GM21367 (cell line): ENCODE data around the gene MAML3.

Experiments
- ATAC-seq: cut with Tn5 transposase; IDR thresholded peaks from one replicate; pipeline ENCODE4 v1.9.1; 2021; ENCODE audit not compliant: unreplicated experiment

The MAML3 gene

DNA sequence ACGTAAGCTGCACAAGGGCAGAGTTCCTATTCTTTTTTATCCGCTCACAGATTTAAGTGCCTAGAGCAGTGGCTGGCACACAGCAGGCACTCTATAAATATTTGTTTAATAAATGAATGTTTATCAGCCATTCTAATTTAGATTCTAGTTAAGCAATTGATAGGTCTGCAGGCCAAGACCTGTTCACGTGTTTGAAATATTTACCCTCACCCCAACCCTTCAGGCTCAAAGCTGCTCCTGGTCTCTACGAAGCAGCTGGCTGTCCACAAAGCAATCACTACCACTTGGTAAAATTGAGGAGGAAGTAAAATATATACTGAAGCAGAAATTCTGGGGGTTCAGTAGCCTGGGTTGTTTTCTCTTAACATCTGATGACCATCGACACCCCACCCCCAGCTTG lies 330.2 kb downstream of the MAML3 start:
- ATAC-seq, result no peak

- ATAC-seq, result no peak
Observed at GRCh38 chr4:139823345-139823744, 330.6 kb downstream of the MAML3 start.

DNA sequence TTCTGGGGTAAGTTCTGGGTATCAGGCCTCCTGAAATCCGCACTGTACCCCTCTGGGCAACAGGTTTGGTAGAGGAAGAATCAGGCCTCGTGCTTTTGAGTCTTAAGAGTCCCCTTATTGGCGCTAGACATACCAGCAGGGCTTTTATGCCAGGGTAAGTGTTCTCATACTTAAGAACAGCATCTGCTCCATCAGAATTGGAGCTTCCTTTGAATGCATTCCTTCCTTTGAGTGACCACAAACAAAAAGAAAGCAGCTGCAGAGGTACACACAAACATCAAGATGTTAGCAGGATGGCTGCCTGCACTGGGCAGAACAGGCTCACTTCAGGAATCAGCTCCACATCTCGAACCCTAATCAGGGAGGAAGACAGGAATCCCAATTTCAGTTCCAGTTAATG lies 331.6 kb downstream of the MAML3 start:
- no peak for ATAC-seq

DNA sequence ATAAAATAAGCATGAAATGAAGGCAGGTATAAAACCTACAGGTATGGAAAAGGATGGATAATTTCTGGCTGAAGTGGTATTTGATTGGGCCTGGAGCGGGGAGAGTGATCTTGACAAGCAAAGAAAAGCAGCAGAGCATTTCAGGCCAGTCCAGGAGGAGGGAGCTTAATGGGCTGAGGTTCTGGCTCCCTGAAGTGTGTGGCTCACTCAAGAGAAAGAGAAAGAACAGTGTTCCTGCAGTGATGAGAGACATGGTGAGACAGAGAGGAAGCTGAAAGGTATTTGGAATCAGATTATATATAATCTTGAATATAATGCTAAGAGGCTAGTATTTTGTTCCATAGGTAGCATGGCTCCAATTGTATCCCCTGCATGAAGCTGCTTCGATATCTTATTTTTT lies 334.9 kb downstream of the MAML3 start:
- no peak for ATAC-seq

DNA sequence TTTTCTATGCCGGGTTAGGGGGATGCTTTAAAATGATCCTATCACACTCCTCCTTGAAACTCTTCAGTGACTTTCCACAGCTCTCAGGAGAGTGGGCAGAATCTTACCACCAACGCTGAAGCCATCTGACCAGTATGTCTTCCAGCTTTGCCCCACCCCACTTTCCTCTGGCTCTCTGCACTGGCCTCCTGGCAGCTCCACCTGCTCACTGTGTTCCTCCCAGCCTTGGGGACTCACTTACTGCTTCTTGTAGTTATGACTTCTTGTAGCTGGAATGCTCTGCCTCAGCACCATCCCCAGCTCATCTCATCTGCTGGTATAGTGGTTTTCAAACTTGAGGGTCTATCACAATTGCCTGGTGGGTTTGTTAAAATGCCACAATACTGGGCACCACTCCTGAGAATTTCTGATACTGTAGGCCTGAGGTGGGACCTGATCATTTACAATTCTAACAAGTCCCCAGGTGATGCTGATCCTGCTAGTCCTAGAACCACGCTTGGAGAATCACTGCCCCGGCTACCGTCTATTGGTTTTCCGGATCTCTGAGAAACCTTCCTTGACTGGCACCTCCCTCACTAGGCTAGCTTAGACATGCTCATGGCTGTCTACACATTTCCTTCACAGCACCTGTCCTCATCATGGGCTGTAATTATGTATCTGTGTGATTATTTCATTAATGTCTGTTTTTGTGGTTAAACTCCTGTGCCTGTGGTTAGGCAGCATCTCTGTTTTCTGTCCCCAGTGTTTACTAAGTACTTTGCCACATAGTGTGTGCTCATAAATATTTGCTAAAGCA lies 336.1 kb downstream of the MAML3 start:
- no peak for ATAC-seq

- ATAC-seq, result no peak
Observed at GRCh38 chr4:139816856-139817255, 337.1 kb downstream of the MAML3 start.

GRCh38 chr4:139815778-139816601 lies 338.0 kb downstream of the MAML3 start:
- no peak for ATAC-seq

DNA sequence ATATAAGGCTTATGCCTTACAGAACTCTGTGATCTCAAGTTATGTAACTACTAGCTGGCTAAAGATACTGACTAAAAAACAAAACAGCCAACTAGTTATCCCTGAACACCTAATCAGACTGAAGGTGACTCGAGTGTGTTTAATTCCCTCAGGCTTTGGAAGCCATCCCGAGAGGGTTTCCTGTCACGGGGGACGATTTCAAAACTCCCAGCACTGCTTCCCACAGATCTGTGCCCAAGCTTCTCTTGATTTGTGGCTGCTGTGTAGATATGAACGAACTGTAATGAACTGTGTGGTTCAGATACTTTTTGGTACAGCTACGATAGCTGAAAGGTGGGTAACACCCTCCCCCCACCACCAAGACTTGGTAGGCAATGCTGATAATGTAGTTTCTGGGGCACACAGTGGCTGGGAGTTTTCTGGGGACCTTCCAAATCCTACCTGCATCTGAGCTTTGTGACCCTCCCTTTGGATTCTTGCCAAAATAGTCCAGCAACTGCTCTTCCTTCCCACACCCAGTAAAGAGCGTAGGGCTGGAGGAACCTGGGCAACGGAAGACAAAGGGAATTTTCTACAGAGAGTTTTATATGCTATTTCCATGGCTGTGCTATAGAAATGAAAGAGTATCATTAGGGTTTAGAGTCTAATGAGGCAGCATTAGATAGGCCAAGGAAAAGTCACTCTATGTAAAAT lies 339.5 kb downstream of the MAML3 start:
- no peak for ATAC-seq

- no peak for ATAC-seq
Observed at GRCh38 chr4:139813881-139814280, 340.1 kb downstream of the MAML3 start.

- ATAC-seq, result no peak
Observed at GRCh38 chr4:139810710-139811109, 343.3 kb downstream of the MAML3 start.

DNA sequence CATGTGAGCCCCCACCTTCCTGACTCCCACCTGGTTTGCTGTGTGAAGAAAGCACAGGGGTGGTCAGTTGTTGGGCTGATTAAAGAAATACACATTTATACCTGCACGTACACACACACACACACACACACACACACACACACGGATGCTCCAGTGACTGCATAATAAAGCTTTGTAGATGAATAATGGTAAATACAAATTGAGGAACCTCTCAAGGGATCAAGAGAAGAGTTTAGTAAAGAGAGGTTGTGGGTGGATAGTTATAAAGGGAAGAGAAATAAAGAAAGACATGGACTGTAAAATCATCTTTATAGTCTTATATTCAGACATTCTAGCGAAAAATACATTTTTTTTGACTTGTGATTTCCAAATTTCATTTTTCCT lies 344.2 kb downstream of the MAML3 start:
- no peak for ATAC-seq

DNA sequence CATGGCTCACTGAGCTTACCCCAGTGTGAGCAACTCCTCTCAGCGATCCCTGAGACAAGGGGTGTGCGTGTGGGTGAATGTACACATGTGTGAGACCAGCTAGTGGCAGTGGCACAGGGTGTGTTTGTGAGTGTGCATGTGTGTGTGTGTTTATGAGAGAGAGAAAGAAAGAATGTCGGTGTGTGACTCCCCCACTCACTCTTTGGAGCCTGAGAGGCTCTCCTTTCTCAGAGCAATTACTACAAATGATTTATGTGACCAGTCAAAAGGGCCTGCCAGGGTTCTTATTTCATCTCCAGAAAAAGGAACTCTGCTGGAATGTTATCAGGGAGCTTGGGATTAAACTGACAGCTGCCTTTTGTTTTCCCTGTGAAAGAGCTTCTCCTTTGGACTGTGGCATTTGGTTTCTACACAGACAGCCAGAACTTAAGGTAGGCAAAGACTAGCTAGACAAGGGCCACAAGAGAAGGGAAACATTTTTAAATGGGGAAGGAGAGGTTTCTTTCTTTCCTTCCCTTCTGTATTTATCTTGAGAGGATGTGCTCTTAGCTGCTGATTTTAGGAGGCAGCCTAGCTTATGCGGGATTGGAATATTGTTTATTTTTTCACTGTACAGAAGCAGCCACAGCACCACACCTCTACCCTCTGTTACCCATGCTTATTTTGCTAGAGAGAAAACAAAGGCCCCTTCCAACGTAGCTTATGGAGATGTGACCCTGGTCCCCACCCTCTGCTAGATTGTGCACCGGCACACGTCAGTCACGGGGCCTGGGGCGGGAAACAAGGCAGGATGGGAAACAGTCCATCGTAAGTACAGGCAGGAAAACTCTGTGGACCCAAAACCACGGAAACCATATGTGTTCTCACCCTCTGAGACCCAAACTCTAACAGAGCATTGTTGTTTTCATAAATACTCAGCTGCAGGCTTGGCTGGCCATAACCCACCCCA lies 344.9 kb downstream of the MAML3 start:
- no peak for ATAC-seq

GRCh38 chr4:139808381-139808807 lies 345.6 kb downstream of the MAML3 start:
- ATAC-seq, result no peak

DNA sequence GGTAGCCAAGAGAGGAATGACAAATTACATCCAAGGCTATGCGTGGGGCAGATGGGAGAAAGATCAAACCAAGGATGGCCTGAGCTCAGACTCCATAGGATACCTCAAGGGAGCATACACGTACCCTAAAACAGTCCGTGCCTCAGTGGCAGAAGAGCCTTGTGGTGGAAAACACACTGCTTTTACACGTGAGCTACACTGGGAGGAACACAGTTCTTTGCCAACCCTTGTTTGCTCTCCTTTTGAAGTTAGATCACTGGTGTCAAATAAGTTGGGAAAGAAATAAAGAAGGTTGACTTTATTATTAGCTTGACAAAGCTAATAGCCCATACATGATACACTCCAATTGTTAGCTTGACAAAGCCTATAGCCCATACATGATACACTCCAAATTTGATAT lies 346.5 kb downstream of the MAML3 start:
- ATAC-seq, result no peak

DNA sequence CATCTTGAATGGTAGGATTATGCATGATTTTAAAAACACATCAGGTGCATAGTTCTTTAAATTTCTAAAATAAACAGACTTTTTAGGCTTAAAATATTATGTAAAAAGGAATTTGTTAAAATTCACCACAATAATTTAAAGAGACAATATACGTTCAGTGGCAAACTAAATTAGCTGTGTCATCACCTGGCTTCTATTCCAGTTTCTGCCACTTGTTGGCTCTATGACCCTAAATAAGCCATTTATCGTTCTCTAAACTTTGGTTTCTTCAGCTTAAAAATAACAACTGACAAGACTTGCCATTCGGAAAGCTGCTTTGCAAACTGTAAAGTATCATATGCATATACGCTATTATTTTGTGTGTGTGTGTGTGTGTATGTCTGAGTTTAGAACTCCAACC lies 347.1 kb downstream of the MAML3 start:
- ATAC-seq, result no peak

GRCh38 chr4:139802931-139803330 lies 351.1 kb downstream of the MAML3 start:
- no peak for ATAC-seq

DNA sequence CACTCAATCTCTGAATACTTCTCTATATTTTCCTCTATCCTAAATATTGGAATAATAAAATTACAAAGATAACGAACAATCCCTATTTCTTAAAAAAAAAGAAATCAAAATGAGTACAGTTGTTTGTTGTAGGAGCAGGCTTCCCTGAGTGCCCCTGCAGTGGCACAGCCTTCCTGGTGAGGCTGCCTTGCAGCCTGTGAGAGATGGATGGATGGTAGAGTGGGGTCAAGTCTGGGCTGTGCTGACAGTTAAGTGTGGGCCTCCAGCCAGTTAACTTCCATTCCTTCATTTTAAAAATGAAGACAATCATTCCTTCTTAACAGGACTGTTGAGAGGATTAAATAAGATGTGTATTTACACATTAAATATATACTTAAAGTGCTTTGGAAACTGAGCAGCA lies 351.5 kb downstream of the MAML3 start:
- no peak for ATAC-seq

- ATAC-seq, result no peak
Observed at GRCh38 chr4:139801895-139802294, 352.1 kb downstream of the MAML3 start.

DNA sequence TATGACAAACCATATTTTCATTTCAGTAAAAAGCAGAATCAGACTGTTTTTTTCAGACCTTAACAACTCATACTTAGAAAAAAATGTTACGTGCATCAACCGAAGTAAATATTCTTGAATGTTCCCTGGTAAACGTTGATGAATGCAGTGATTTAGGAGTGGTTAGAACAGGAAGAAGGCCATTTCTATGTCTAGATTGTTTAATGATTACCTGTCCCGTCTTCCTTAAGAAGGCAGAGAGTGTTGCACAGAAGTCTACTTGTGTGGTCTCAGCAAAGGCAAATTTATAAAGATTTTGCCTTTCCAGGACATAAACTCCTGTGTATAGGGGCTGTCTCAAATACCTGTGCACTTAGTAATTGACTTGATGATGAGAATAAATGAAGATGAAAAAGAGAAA lies 353.9 kb downstream of the MAML3 start:
- no peak for ATAC-seq

- ATAC-seq, result no peak
Observed at GRCh38 chr4:139799615-139800014, 354.4 kb downstream of the MAML3 start.

GRCh38 chr4:139798456-139798855 lies 355.5 kb downstream of the MAML3 start:
- ATAC-seq, result no peak
